Panc1 (cell line): ENCODE data around the gene PIF1.

Experiments used
- POLR2AphosphoS5 ChIP-seq: IDR thresholded peaks from 2 replicates; pipeline ENCODE4 v1.6.1; 2012; ENCODE audit warnings: mild to moderate bottlenecking, low read depth, low read length, moderate library complexity
- SIN3A ChIP-seq: IDR thresholded peaks from 2 replicates; pipeline ENCODE4 v1.6.1; 2012; ENCODE audit warnings: low read depth, mild to moderate bottlenecking, low read length, moderate library complexity, borderline replicate concordance; ENCODE audit not compliant: insufficient read depth
- TF ChIP-seq, protein P1 (sequence below): fragments of 450-650 bp; IDR thresholded peaks from 2 replicates; pipeline ENCODE4 v1.5.1; 2017; ENCODE audit warnings: mild to moderate bottlenecking

DNA sequence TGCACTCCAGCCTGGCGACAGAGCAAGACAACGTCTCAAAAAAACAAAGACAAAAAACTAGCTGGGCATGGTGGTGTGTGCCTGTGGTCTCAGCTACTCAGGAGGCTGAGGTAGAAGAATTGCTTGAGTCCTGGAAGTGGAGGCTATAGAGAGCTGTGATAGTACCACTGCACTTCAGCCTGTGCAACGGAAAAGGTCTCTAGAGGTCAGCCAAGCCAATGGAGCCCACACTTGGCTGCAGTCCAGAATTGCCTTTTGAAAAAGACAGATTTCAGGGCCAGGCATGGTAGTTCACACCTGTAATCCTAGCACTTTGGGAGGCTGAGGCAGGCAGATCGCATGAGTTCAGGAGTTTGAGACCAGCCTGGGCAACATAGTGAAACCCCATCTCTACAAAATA is 41.7 kb downstream of the PIF1 start:
- TF ChIP-seq, protein P1, sequence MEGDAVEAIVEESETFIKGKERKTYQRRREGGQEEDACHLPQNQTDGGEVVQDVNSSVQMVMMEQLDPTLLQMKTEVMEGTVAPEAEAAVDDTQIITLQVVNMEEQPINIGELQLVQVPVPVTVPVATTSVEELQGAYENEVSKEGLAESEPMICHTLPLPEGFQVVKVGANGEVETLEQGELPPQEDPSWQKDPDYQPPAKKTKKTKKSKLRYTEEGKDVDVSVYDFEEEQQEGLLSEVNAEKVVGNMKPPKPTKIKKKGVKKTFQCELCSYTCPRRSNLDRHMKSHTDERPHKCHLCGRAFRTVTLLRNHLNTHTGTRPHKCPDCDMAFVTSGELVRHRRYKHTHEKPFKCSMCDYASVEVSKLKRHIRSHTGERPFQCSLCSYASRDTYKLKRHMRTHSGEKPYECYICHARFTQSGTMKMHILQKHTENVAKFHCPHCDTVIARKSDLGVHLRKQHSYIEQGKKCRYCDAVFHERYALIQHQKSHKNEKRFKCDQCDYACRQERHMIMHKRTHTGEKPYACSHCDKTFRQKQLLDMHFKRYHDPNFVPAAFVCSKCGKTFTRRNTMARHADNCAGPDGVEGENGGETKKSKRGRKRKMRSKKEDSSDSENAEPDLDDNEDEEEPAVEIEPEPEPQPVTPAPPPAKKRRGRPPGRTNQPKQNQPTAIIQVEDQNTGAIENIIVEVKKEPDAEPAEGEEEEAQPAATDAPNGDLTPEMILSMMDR: no peak
- no peak for TF ChIP-seq POLR2AphosphoS5
- TF ChIP-seq SIN3A: no peak
